HG02588 (cell line): ENCODE data around the gene PTPRN2.

ENCODE experiments used
- ATAC-seq: cut with Tn5 transposase; IDR thresholded peaks from one replicate; pipeline ENCODE4 v1.9.1; 2021; ENCODE audit warnings: mild to moderate bottlenecking, moderate library complexity; ENCODE audit not compliant: unreplicated experiment

Gene PTPRN2

GRCh38 chr7:157585113-157585861 lies 1002.3 kb downstream of the PTPRN2 start:
- no peak for ATAC-seq

- no peak for ATAC-seq
These were observed 1003.2 kb downstream of the PTPRN2 start for GRCh38 chr7:157584420-157584819.

GRCh38 chr7:157581740-157582139 lies 1005.9 kb downstream of the PTPRN2 start:
- no peak for ATAC-seq

GRCh38 chr7:157580324-157580723 lies 1007.3 kb downstream of the PTPRN2 start:
- no peak for ATAC-seq

GRCh38 chr7:157579425-157579824 lies 1008.2 kb downstream of the PTPRN2 start:
- no peak for ATAC-seq

- ATAC-seq, result no peak
These were observed 1009.8 kb downstream of the PTPRN2 start for GRCh38 chr7:157577796-157578339.

GRCh38 chr7:157577061-157577460 lies 1010.6 kb downstream of the PTPRN2 start:
- ATAC-seq, result no peak

GRCh38 chr7:157576415-157576814 lies 1011.2 kb downstream of the PTPRN2 start:
- ATAC-seq, result no peak

GRCh38 chr7:157575777-157576176 lies 1011.8 kb downstream of the PTPRN2 start:
- ATAC-seq, result no peak

GRCh38 chr7:157574914-157575586 lies 1012.6 kb downstream of the PTPRN2 start:
- no peak for ATAC-seq

GRCh38 chr7:157574120-157574825 lies 1013.4 kb downstream of the PTPRN2 start:
- ATAC-seq, result no peak

- no peak for ATAC-seq
These were observed 1014.4 kb downstream of the PTPRN2 start for GRCh38 chr7:157573244-157573643.

GRCh38 chr7:157572622-157573021 lies 1015.0 kb downstream of the PTPRN2 start:
- ATAC-seq, result no peak

GRCh38 chr7:157570531-157571200 lies 1017.0 kb downstream of the PTPRN2 start:
- ATAC-seq, result no peak

GRCh38 chr7:157569967-157570366 lies 1017.7 kb downstream of the PTPRN2 start:
- ATAC-seq, result no peak

GRCh38 chr7:157568770-157569584 lies 1018.6 kb downstream of the PTPRN2 start:
- ATAC-seq, result peak; percentile 84

- ATAC-seq, result no peak
These were observed 1019.4 kb downstream of the PTPRN2 start for GRCh38 chr7:157568106-157568769.

GRCh38 chr7:157567666-157568065 lies 1020.0 kb downstream of the PTPRN2 start:
- no peak for ATAC-seq

- ATAC-seq, result no peak
These were observed 1021.0 kb downstream of the PTPRN2 start for GRCh38 chr7:157566631-157567006.
